ENCODE data around the gene ZNF532. TPM values are rescaled to one million over a fixed set of nuclear protein-coding genes. Genes with fewer than 3 reads are reported as not detected.

ZNF532 gene
- total RNA-seq, 1 experiment from 2014 or later: 258 TPM

DNA sequence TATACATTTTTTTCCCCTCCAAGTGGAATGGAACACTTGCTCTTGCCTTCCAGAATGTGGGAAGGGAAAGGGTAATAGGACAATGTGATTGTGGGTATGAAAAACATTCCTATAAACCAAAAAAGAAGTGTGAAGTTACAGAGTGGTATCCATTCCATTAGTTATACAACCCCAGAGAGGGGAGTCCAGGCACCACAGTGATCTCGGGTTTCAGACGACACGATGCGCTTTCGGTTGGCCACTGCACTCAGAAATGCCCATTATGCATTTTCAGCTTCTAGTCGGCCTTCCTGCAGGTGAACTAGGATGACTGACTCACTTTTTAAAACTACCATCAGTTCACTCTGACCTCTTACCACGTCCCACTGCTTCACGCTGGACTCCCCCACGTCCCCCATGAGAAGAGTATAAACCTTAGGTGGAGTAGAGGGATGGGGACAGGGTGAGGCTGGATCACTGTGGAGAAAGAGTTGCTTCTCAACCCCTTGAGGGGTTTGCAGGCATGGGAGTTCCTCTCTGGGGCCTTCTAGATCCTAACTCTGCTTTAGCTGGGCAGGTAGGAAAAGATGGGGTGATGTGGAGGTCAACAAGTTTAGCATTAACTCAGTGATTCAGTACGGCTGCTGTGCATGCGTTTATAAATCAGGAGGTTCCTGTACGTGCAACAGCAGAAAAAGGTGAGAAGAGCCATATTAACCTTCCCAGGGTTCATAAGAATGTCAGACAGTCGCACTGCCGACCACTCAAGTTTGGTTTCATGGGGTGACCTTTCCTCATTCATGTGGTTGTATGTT is 50.5 kb downstream of the ZNF532 start:
- H3K14ac ChIP-seq (ENCODE audit: insufficient read depth, low read length): no peak overlapping the region
- no peaks in the 10 kb centered on the region for H3K9me3 ChIP-seq (ENCODE audit: control insufficient read depth, low read depth, low read length)
- H3K56ac ChIP-seq (ENCODE audit: insufficient read length, low read depth, low read length): no peak overlapping the region
- no peak overlapping the region for H3K9ac ChIP-seq (ENCODE audit: extremely low read depth, insufficient read length, low read length)
- Mint-ChIP-seq H3K27me3 (ENCODE audit: low read depth) (no peaks in the 10 kb centered on the region), H3K27ac (peak overlapping the region; percentile 29 to 92 (median 85)), H3K36me3 (ENCODE audit: insufficient read depth in 1 of 3, low read depth in 3 of 3) (peaks cover 44 to 87% (median 71%) of the 10 kb centered on the region in 3 experiments; a peak in 6 of 7 replicates), H3K9me3 (no peaks in the 10 kb centered on the region), H3K4me3 (no peak overlapping the region), H3K4me1 (peaks cover 78 to 80% of the 10 kb centered on the region in 2 experiments)
- no peak overlapping the region for H2BK12ac ChIP-seq (ENCODE audit: insufficient read length, low read depth, low read length)
- no peak overlapping the region for H3K4me2 ChIP-seq (ENCODE audit: insufficient read depth, insufficient read length, low read length)
- no peak overlapping the region for H4K8ac ChIP-seq (replicated peaks; ENCODE audit: insufficient read length, low read depth, low read length)
- H2BK20ac ChIP-seq (ENCODE audit: low read depth, low read length, poor library complexity, severe bottlenecking): no peak overlapping the region
- H2BK15ac ChIP-seq (ENCODE audit: low read depth, low read length): no peak overlapping the region
- peaks cover 22% of the 10 kb centered on the region for H3K4me1 ChIP-seq (ENCODE audit: insufficient read depth, low read length)
- no peaks in the 10 kb centered on the region for H3K27me3 ChIP-seq (ENCODE audit: insufficient read depth, low read length)
- H4K91ac ChIP-seq (ENCODE audit: insufficient read length, low read depth, low read length): no peak overlapping the region
- H3K4ac ChIP-seq (ENCODE audit: low read depth, low read length): no peak overlapping the region
- H4K5ac ChIP-seq (ENCODE audit: insufficient read length, low read depth, low read length): no peak overlapping the region
- no CpG with 5 or more reads among the region's 14 CpGs for WGBS (ENCODE audit: extremely low coverage, insufficient read length, low lambda C conversion rate)
- TF ChIP-seq, protein P1, sequence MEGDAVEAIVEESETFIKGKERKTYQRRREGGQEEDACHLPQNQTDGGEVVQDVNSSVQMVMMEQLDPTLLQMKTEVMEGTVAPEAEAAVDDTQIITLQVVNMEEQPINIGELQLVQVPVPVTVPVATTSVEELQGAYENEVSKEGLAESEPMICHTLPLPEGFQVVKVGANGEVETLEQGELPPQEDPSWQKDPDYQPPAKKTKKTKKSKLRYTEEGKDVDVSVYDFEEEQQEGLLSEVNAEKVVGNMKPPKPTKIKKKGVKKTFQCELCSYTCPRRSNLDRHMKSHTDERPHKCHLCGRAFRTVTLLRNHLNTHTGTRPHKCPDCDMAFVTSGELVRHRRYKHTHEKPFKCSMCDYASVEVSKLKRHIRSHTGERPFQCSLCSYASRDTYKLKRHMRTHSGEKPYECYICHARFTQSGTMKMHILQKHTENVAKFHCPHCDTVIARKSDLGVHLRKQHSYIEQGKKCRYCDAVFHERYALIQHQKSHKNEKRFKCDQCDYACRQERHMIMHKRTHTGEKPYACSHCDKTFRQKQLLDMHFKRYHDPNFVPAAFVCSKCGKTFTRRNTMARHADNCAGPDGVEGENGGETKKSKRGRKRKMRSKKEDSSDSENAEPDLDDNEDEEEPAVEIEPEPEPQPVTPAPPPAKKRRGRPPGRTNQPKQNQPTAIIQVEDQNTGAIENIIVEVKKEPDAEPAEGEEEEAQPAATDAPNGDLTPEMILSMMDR (conservative IDR thresholded peaks at IDR 0.05): no peak
- H3K79me2 ChIP-seq (ENCODE audit: insufficient read depth, low read length): peaks cover 64% of the 10 kb centered on the region; the same call in 1 of the 2 replicates
- DNase-seq: no peak
- H3K27ac ChIP-seq (ENCODE audit: insufficient read length, low read depth, low read length): no peak overlapping the region
- peaks cover 6% of the 10 kb centered on the region for H4K20me1 ChIP-seq (ENCODE audit: control insufficient read depth, insufficient read depth, insufficient read length)
- H3K18ac ChIP-seq (ENCODE audit: insufficient read length, low read depth, low read length): no peak overlapping the region
- no peak overlapping the region for H2AFZ ChIP-seq (ENCODE audit: low read length)
- H3K23ac ChIP-seq (ENCODE audit: insufficient read length, low read depth, low read length): no peak overlapping the region
- no peak overlapping the region for H2BK5ac ChIP-seq (ENCODE audit: insufficient read length, low read length)
- H2AK5ac ChIP-seq (ENCODE audit: insufficient read length, low read length): no peak overlapping the region
- no peak overlapping the region for H2BK120ac ChIP-seq (ENCODE audit: low read depth, low read length, poor library complexity, severe bottlenecking)
- H3K79me1 ChIP-seq (ENCODE audit: insufficient read depth, low read depth, low read length, poor library complexity, severe bottlenecking): peaks cover 11% of the 10 kb centered on the region
- no peaks in the 10 kb centered on the region for H3K23me2 ChIP-seq (ENCODE audit: insufficient read length, low read depth, low read length, poor library complexity, severe bottlenecking)
- no peak overlapping the region for H3T11ph ChIP-seq (ENCODE audit: low read length)

All from H9 (cell line).